D341Med (cell line): ENCODE measurements around the gene SPIRE1.
A peak's percentile ranks its signal among the peaks of the same experiment; 100 is the strongest.
"Not testable (repeated sequence)": the region's sequence is repeated elsewhere in the genome, so short reads cannot be mapped to it uniquely, and the experiment has no call there.

ENCODE experiments used
- DNase-seq: peaks from one replicate; pipeline ENCODE4 v3.0.0; 2012; ENCODE audit warnings: low spot score

Gene SPIRE1

DNA sequence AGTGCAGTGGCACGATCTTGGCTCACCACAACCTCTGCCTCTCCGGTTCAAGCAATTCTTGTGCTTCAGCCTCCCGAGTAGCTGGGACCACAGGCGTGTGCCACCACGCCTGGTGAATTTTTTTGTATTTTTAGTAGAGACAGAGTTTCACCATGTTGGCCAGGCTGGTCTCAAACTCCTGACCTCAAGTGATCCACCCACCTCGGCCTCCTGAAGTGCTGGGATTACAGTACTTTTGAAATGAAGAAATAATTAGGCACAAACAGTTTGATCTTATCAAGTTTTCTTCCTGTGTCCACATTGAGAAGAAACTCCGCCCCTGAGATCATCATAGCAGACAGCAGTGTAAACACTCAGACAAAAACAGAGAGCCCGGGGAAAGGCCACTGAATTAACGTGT, 247.2 kb downstream of the SPIRE1 start:
- DNase-seq: not testable (repeated sequence)

DNA sequence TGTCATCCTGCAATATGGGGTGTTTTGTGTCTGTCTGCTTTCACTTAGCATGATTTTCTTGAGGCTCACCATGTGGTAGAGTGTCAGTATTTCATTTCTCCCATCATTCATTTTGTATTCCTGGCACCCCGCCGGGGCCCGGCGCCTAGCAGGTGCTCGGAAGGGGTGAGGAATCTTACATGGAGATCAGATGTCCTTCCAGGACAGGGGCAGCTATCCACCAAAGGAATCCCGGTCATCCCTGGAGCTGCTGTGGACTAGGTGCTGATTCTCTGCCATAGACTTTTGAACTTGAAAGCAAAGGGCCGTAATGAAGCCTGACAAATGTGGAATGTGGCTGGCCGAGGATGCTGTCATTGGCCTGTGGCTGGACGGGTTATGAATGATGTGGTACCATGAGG, 247.8 kb downstream of the SPIRE1 start:
- peak; percentile 34 for DNase-seq

GRCh38 chr18:12409469-12409868, 248.4 kb downstream of the SPIRE1 start:
- DNase-seq: peak; percentile 49

DNA sequence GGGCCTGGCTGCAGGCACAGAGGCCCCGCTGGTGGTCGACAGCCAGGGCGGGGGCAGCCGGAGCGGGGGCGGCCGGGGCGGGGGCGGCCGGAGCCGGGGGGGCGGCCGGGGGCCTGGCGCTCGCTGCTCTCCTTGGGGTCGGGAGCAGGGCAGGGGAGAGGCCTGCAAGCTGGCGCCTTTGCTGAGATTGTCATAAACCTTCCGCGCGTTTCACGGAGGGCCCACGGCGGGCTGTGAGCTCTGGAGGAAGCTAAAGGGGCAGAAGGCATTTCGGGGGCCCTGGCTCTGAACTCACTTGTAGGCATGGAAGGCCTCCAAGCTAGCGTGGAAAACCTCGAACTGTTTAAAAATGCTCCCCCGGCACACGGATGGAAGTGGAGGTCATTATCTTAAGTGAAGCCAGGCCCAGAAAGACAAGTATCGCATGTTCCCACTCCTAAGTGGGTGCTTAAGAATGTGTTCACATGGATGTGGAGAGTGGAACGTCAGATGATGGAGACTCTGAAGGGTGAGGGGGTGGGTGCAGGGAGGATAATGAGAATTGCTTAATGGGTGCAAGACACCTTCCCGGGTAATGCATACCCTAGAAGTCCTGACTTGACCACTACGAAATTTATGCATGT, 249.5 kb downstream of the SPIRE1 start:
- DNase-seq: peak; percentile 67

DNA sequence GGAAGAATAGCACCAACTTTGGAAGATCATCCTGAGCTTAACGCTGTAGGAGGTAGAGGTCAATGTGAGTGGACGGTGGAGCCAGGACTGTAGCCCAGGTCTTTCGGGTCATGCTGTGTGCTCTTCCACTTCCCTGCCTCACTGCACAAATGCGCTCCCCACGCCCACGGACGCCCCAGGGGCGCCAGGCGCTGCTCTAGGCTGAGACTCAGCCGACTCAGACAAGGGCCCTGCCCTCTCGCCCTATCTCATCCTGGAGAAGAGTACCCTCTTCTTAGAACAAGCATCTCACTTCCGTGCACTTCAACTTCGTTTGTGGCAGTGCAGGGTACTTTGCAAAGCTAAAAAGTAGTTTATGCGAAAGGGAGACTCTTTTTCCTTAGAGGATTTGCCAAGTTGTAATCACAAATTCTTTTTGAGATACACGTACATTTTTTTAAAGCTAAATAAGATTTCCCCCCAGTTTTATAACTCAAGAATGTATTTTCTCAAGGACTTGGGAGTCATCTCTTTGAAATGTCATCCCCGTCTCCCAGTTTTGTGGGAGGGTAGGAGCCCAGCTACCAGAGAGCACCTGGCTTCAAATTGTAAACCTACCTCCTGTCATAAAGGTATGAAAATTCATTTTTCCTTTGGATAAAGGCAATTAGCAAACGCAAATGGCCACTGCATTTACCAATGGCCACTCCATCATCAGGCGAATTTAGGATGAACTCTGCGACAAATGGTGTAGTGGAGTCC, 251.4 kb downstream of the SPIRE1 start:
- no peak for DNase-seq

GRCh38 chr18:12405066-12405465, 252.8 kb downstream of the SPIRE1 start:
- DNase-seq: no peak

- no peak for DNase-seq
Observed at GRCh38 chr18:12403601-12404506, 254.1 kb downstream of the SPIRE1 start.

GRCh38 chr18:12401881-12402280, 256.0 kb downstream of the SPIRE1 start:
- DNase-seq: no peak

GRCh38 chr18:12399231-12399630, 258.7 kb downstream of the SPIRE1 start:
- no peak for DNase-seq

DNA sequence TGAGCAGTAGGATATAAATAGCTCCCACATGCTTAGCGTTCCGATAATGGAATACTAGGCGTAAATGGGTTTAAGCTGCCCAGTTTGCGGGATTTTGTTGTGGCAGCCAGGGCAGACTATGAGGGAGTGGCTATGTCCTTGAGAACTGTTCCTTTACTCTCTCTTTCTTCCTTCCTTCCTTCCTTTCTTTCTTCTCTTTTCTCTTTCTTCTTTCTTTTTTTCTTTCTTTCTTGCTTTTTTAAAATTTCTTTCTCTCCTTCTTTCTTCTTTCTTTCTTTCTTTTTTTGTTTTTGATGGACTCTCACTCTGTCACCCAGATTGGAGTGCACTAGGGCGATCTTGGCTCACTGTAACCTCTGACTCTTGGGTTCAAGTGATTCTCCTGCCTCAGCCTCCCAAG, 259.3 kb downstream of the SPIRE1 start:
- no peak for DNase-seq

DNA sequence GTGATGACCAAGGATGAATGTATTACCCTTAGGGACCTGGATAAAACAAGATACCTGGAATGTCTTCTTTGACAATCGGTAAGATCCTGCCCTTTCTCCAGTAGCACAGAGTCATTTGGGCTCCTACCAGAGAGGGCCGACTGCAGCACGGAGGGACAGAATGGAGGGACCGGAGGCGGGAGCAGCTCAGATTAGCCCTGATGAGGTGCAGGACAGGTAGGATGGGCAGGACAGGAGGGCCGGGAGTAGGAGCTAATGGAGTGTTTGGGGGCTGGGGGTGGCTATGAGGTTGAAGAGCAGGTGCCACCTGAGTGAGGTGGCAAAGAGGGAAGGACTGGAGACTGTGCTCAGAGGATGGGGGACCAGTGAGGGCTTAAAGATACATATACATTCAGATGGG, 260.1 kb downstream of the SPIRE1 start:
- DNase-seq: peak; percentile 29

DNA sequence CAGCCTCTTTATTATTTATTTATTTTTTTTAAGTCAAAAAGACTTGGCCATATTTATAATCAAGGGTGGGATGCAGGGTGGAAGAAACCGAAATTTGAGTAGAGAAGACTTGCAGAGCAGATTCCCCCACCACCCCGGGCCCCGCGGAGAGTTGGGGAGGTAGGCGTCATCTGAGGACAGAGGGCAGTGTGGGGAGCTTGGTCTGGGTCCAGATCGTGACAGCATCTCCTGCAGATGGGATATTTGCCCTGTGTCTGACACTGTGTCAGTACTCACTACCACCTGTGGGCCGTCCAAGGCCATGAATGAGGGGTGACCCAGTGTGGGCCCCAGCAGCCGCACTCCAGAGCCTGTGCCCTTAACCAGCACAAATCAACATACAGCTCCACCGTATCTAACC, 260.7 kb downstream of the SPIRE1 start:
- DNase-seq: no peak
